OCI-LY3 (cell line): ENCODE measurements around the gene SSR3.

Source experiments
- EZH2phosphoT487 ChIP-seq: fragments of 200-600 bp; shearing (Covaris generic); IDR thresholded peaks from 2 replicates; pipeline ENCODE4 v1.6.1; 2018; ENCODE audit warnings: antibody characterized with exemption, mixed run types, low read depth
- TF ChIP-seq, protein P1 (sequence below): fragments of 200-600, 300-600 bp; sonication (generic); IDR thresholded peaks from 2 replicates; pipeline ENCODE4 v1.5.1; 2014; ENCODE audit warnings: antibody characterized with exemption, low read length, low read depth

GRCh38 chr3:156598413-156598812 lies 43.5 kb upstream of the SSR3 start:
- TF ChIP-seq, protein P1, sequence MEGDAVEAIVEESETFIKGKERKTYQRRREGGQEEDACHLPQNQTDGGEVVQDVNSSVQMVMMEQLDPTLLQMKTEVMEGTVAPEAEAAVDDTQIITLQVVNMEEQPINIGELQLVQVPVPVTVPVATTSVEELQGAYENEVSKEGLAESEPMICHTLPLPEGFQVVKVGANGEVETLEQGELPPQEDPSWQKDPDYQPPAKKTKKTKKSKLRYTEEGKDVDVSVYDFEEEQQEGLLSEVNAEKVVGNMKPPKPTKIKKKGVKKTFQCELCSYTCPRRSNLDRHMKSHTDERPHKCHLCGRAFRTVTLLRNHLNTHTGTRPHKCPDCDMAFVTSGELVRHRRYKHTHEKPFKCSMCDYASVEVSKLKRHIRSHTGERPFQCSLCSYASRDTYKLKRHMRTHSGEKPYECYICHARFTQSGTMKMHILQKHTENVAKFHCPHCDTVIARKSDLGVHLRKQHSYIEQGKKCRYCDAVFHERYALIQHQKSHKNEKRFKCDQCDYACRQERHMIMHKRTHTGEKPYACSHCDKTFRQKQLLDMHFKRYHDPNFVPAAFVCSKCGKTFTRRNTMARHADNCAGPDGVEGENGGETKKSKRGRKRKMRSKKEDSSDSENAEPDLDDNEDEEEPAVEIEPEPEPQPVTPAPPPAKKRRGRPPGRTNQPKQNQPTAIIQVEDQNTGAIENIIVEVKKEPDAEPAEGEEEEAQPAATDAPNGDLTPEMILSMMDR, result no peak
- no peak for TF ChIP-seq EZH2phosphoT487
